Measurements from ENCODE around the gene SLC8A1. TPM values are rescaled to one million over a fixed set of nuclear protein-coding genes. Genes with fewer than 3 reads are reported as not detected.

SLC8A1 gene
- total and polyA plus RNA-seq, 2 donors (not counting 1 experiment from before 2014, with no cell fraction given) = 0.07 to 0.20 TPM

DNA sequence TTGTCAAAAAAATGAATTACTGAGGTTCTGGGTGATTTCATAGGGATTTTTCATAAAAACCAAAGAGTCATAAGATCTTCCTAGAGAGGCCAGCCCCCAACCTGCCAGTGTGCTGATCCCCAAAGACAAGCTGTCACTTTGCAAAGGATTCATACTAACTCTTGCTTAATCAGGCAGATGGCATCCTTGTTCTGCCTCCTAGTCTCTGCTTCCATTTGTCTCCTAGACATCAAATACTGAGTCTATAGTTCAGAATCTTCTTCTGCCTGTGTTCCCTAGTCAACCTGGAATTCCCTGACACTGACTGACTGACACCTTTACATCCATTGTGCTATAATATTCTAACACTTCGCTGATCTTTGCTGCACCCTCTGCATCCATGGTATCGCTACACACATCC lies 84.9 kb downstream of the SLC8A1 start:
- Mint-ChIP-seq H3K27ac (no peak overlapping the region), H3K27me3 (no peaks in the 10 kb centered on the region), H3K4me1 (peaks cover 16% of the 10 kb centered on the region), H3K4me3 (no peak overlapping the region), H3K9me3 (ENCODE audit: insufficient read depth) (no peaks in the 10 kb centered on the region)
- Histone ChIP-seq H3K9me3 (ENCODE audit: control extremely low read depth in 1 of 3, control insufficient read depth in 2 of 3, insufficient read depth in 1 of 3, low read length in 2 of 3) (no peaks in the 10 kb centered on the region), H3K27me3 (replicated peaks in 1 of 4; ENCODE audit: control extremely low read depth in 1 of 4, control insufficient read depth in 3 of 4, insufficient read depth in 4 of 4, low read length in 3 of 4) (no peaks in the 10 kb centered on the region), H3K4me3 (ENCODE audit: control extremely low read depth in 1 of 5, extremely low read depth in 1 of 5, insufficient read depth in 1 of 5, low read depth in 2 of 5, low read length in 4 of 5) (no peak overlapping the region), H3K4me2 (replicated peaks; ENCODE audit: low read depth, low read length, poor library complexity, severe bottlenecking) (no peak overlapping the region), H3K27ac (ENCODE audit: low read length in 2 of 2) (no peak overlapping the region), H3K4me1 (ENCODE audit: control insufficient read depth in 2 of 2, insufficient read depth in 2 of 2, low read length in 2 of 2) (peaks cover 0 to 9% of the 10 kb centered on the region in 2 donors), H3K79me2 (ENCODE audit: control insufficient read depth, insufficient read depth, low read length) (no peaks in the 10 kb centered on the region), H3K9ac (ENCODE audit: low read length) (no peak overlapping the region), H2AFZ (ENCODE audit: insufficient read depth, low read depth, low read length, poor library complexity, severe bottlenecking) (no peak overlapping the region), H3K36me3 (replicated peaks in 1 of 2; ENCODE audit: control extremely low read depth in 1 of 2, control insufficient read depth in 1 of 2, extremely low read depth in 1 of 2, insufficient read depth in 2 of 2, low read length in 1 of 2) (no peaks in the 10 kb centered on the region), H4K20me1 (ENCODE audit: control insufficient read depth, insufficient read depth, low read length, poor library complexity, severe bottlenecking) (no peaks in the 10 kb centered on the region)
- DNase-seq (no peak), ATAC-seq (ENCODE audit: low read depth) (no peak)
- ChIA-PET CTCF (no interaction called here), POLR2A (no interaction called here)
- intact Hi-C loops (cut with micrococcal nuclease) = no loop called here
- WGBS (ENCODE audit: insufficient coverage) = no CpG with 5 or more reads among the region's 2 CpGs
- TF ChIP-seq CTCF (IDR thresholded peaks at IDR 0.05) = no peak
- TF ChIP-seq EZH2 (IDR thresholded peaks at IDR 0.05; ENCODE audit: borderline replicate concordance, insufficient read depth, low read depth, low read length, poor library complexity, severe bottlenecking) = no peak

GRCh38 chr2:40364151-40364874 lies 87.6 kb downstream of the SLC8A1 start:
- no peak for DNase-seq
- no peak overlapping the region for H3K27ac Mint-ChIP-seq
- Histone ChIP-seq H3K27me3 (replicated peaks in 1 of 4; ENCODE audit: control extremely low read depth in 1 of 4, control insufficient read depth in 3 of 4, insufficient read depth in 4 of 4, low read length in 3 of 4) (no peaks in the 10 kb centered on the region), H4K20me1 (ENCODE audit: control insufficient read depth, insufficient read depth, low read length, poor library complexity, severe bottlenecking) (no peaks in the 10 kb centered on the region), H2AFZ (ENCODE audit: insufficient read depth, low read depth, low read length, poor library complexity, severe bottlenecking) (no peak overlapping the region), H3K4me2 (replicated peaks; ENCODE audit: low read depth, low read length, poor library complexity, severe bottlenecking) (peak overlapping the region; percentile 40), H3K27ac (ENCODE audit: low read length in 2 of 2) (no peak overlapping the region), H3K36me3 (replicated peaks in 1 of 2; ENCODE audit: control extremely low read depth in 1 of 2, control insufficient read depth in 1 of 2, extremely low read depth in 1 of 2, insufficient read depth in 2 of 2, low read length in 1 of 2) (no peaks in the 10 kb centered on the region), H3K9me3 (ENCODE audit: control extremely low read depth in 1 of 3, control insufficient read depth in 2 of 3, insufficient read depth in 1 of 3, low read length in 2 of 3) (no peaks in the 10 kb centered on the region), H3K79me2 (ENCODE audit: control insufficient read depth, insufficient read depth, low read length) (no peaks in the 10 kb centered on the region), H3K4me1 (ENCODE audit: control insufficient read depth in 2 of 2, insufficient read depth in 2 of 2, low read length in 2 of 2) (peaks cover 0 to 9% of the 10 kb centered on the region in 2 donors), H3K9ac (ENCODE audit: low read length) (peak overlapping the region; percentile 17), H3K4me3 (ENCODE audit: control extremely low read depth in 1 of 5, extremely low read depth in 1 of 5, insufficient read depth in 1 of 5, low read depth in 2 of 5, low read length in 4 of 5) (no peak overlapping the region)
- no peak for TF ChIP-seq EZH2 (IDR thresholded peaks at IDR 0.05; ENCODE audit: borderline replicate concordance, insufficient read depth, low read depth, low read length, poor library complexity, severe bottlenecking)
- no peak for TF ChIP-seq CTCF (IDR thresholded peaks at IDR 0.05)
- H3K4me3 Mint-ChIP-seq = peak overlapping the region; percentile 6
- POLR2A ChIA-PET = no interaction called here
- peaks cover 16% of the 10 kb centered on the region for H3K4me1 Mint-ChIP-seq
- ATAC-seq (ENCODE audit: low read depth) = no peak
- CTCF ChIA-PET = no interaction called here
- no peaks in the 10 kb centered on the region for H3K27me3 Mint-ChIP-seq
- intact Hi-C loops (cut with micrococcal nuclease) = no loop called here
- H3K9me3 Mint-ChIP-seq (ENCODE audit: insufficient read depth) = no peaks in the 10 kb centered on the region
- no CpG with 5 or more reads among the region's 3 CpGs for WGBS (ENCODE audit: insufficient coverage)

Measured in B cell (primary cell).